HEK293 (cell line): ENCODE measurements around the gene METTL16.

ENCODE experiments used
- AEBP2 ChIP-seq: fragments of 450-650 bp; formaldehyde crosslinking; IDR thresholded peaks from 2 replicates; pipeline ENCODE4 v1.5.1; 2016; ENCODE audit warnings: missing biosample characterization, missing genetic modification characterization, borderline replicate concordance
- BCL6B ChIP-seq: fragments of 450-650 bp; formaldehyde crosslinking; IDR thresholded peaks from 2 replicates; pipeline ENCODE4 v1.5.1; 2017; ENCODE audit warnings: missing biosample characterization, missing genetic modification characterization
- IKZF3 ChIP-seq: fragments of 450-650 bp; IDR thresholded peaks from 2 replicates; pipeline ENCODE4 v1.5.0; 2018; ENCODE audit warnings: missing biosample characterization, mild to moderate bottlenecking, missing genetic modification characterization, moderate library complexity
- PRDM10 ChIP-seq: fragments of 450-650 bp; formaldehyde crosslinking; IDR thresholded peaks from 2 replicates; pipeline ENCODE4 v1.5.1; 2016; ENCODE audit warnings: missing biosample characterization, missing genetic modification characterization
- PRDM6 ChIP-seq: fragments of 450-650 bp; formaldehyde crosslinking; IDR thresholded peaks from 2 replicates; pipeline ENCODE4 v1.5.1; 2017; ENCODE audit warnings: missing biosample characterization, missing genetic modification characterization
- SALL2 ChIP-seq: fragments of 450-650 bp; formaldehyde crosslinking; IDR thresholded peaks from 2 replicates; pipeline ENCODE4 v1.5.0; 2017; ENCODE audit warnings: missing biosample characterization, mild to moderate bottlenecking, missing genetic modification characterization, borderline replicate concordance
- SCRT1 ChIP-seq: fragments of 450-650 bp; formaldehyde crosslinking; IDR thresholded peaks from 2 replicates; pipeline ENCODE4 v1.5.1; 2016; ENCODE audit warnings: missing biosample characterization, missing genetic modification characterization, borderline replicate concordance
- SETDB1 ChIP-seq: IDR thresholded peaks from one replicate; pipeline ENCODE4 v1.6.1; 2017; ENCODE audit warnings: mild to moderate bottlenecking, low read length, moderate library complexity, mixed read lengths; ENCODE audit not compliant: insufficient read length
- TCF7L2 ChIP-seq: IDR thresholded peaks from 2 replicates; pipeline ENCODE4 v1.6.1; 2011; ENCODE audit warnings: low read depth, mild to moderate bottlenecking, inconsistent platforms, low read length, moderate library complexity, borderline replicate concordance
- ZNF19 ChIP-seq: fragments of 450-650 bp; formaldehyde crosslinking; IDR thresholded peaks from 2 replicates; pipeline ENCODE4; 2016; ENCODE audit warnings: missing biosample characterization, missing genetic modification characterization, low read depth
- ZNF214 ChIP-seq: fragments of 450-650 bp; formaldehyde crosslinking; IDR thresholded peaks from 2 replicates; pipeline ENCODE4 v1.5.1; 2017; ENCODE audit warnings: missing biosample characterization, mild to moderate bottlenecking, missing genetic modification characterization, borderline replicate concordance
- ZNF26 ChIP-seq: fragments of 450-650 bp; formaldehyde crosslinking; IDR thresholded peaks from 2 replicates; pipeline ENCODE4 v1.5.1; 2016; ENCODE audit warnings: missing biosample characterization, missing genetic modification characterization
- ZNF280C ChIP-seq: fragments of 450-650 bp; formaldehyde crosslinking; IDR thresholded peaks from 2 replicates; pipeline ENCODE4 v1.5.1; 2016; ENCODE audit warnings: missing biosample characterization, missing genetic modification characterization
- ZNF335 ChIP-seq: fragments of 450-650 bp; formaldehyde crosslinking; conservative IDR thresholded peaks from 2 replicates; pipeline ENCODE4 v1.5.1; 2016; ENCODE audit warnings: missing biosample characterization, missing genetic modification characterization
- ZNF341 ChIP-seq: fragments of 450-650 bp; formaldehyde crosslinking; IDR thresholded peaks from 2 replicates; pipeline ENCODE4; 2016; ENCODE audit warnings: low read depth, missing biosample characterization, missing genetic modification characterization
- ZNF366 ChIP-seq: fragments of 450-650 bp; formaldehyde crosslinking; conservative IDR thresholded peaks from 2 replicates; pipeline ENCODE4 v1.5.1; 2016; ENCODE audit warnings: missing biosample characterization, missing genetic modification characterization
- ZNF394 ChIP-seq: fragments of 450-650 bp; formaldehyde crosslinking; IDR thresholded peaks from 2 replicates; pipeline ENCODE4 v1.5.1; 2016; ENCODE audit warnings: missing biosample characterization, missing genetic modification characterization, mild to moderate bottlenecking, moderate library complexity, borderline replicate concordance
- ZNF48 ChIP-seq: fragments of 450-650 bp; formaldehyde crosslinking; IDR thresholded peaks from 2 replicates; pipeline ENCODE4 v1.5.1; 2016; ENCODE audit warnings: missing biosample characterization, missing genetic modification characterization
- ZNF596 ChIP-seq: fragments of 450-650 bp; IDR thresholded peaks from 2 replicates; pipeline ENCODE4 v1.5.0; 2018; ENCODE audit warnings: missing biosample characterization, mild to moderate bottlenecking, missing genetic modification characterization, moderate library complexity
- ZNF645 ChIP-seq: fragments of 450-650 bp; formaldehyde crosslinking; IDR thresholded peaks from 2 replicates; pipeline ENCODE4; 2016; ENCODE audit warnings: missing biosample characterization, missing genetic modification characterization
- ZNF76 ChIP-seq: fragments of 450-650 bp; formaldehyde crosslinking; IDR thresholded peaks from 2 replicates; pipeline ENCODE4; 2016; ENCODE audit warnings: low read depth, missing biosample characterization, missing genetic modification characterization, borderline replicate concordance
- ZNF776 ChIP-seq: fragments of 450-650 bp; formaldehyde crosslinking; IDR thresholded peaks from 2 replicates; pipeline ENCODE4 v1.5.0; 2017; ENCODE audit warnings: missing biosample characterization, missing genetic modification characterization, borderline replicate concordance
- ZSCAN16 ChIP-seq: fragments of 450-650 bp; formaldehyde crosslinking; IDR thresholded peaks from 2 replicates; pipeline ENCODE4 v1.5.1; 2016; ENCODE audit warnings: missing biosample characterization, missing genetic modification characterization

The METTL16 gene

GRCh38 chr17:2393174-2393953 is 118.3 kb downstream of the METTL16 start (continued):
- peak; percentile 65; the same call in 1 of the 2 replicates for TF ChIP-seq ZNF76 (tag by site-specific recombination)
- TF ChIP-seq ZNF48 (tag by site-specific recombination): no peak
- TF ChIP-seq ZNF335 (tag by site-specific recombination): peak; percentile 95
- TF ChIP-seq ZNF394: peak; percentile 53; the same call in 1 of the 2 replicates
- TF ChIP-seq ZNF214 (tag by site-specific recombination): no peak
- TF ChIP-seq SALL2 (tag by site-specific recombination): no peak
- TF ChIP-seq SCRT1 (tag by site-specific recombination): no peak
- peak; percentile 78 for TF ChIP-seq ZNF366 (tag by site-specific recombination)
- TF ChIP-seq ZNF645 (tag by site-specific recombination): no peak
- TF ChIP-seq IKZF3: peak; percentile 59; the same call in 1 of the 2 replicates
- no peak for TF ChIP-seq AEBP2 (tag by site-specific recombination)
- TF ChIP-seq BCL6B (tag by site-specific recombination): no peak
- TF ChIP-seq ZNF19 (tag by site-specific recombination): no peak
- TF ChIP-seq PRDM6 (tag by site-specific recombination): no peak
- TF ChIP-seq ZNF26: no peak
- TF ChIP-seq ZNF341 (tag by site-specific recombination): no peak; the same call in 1 of the 2 replicates
- TF ChIP-seq ZNF776 (tag by site-specific recombination): no peak
- 0 out of 2 replicates have a peak, but pooled peaks have one; percentile 42 for TF ChIP-seq PRDM10
- no peak for TF ChIP-seq ZNF596 (tag by site-specific recombination)
- no peak for TF ChIP-seq ZNF280C
- no peak for TF ChIP-seq TCF7L2
- TF ChIP-seq SETDB1: no peak
- TF ChIP-seq ZSCAN16 (tag by site-specific recombination): no peak
